ENCODE measurements around the gene AMY2B.
"Not testable (repeated sequence)": the region's sequence is repeated elsewhere in the genome, so short reads cannot be mapped to it uniquely, and the experiment has no call there.

AMY2B gene

DNA sequence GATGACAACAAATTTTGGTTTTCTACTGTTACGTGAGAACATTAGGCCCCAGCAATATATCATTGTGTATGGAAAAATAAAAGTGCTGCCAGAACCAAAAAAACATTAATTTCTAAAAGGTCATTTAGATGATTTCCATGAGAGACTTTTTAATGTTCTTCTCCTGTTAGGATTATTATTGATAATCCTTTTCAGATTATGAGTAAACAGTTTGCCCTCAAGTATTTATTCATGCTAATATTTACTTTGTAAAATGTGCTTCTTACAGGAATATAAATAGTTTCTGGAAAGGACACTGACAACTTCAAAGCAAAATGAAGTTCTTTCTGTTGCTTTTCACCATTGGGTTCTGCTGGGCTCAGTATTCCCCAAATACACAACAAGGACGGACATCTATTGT, at the start of gene AMY2B:
TSS of gene AMY2B (plus strand) at position 301 of the 400 bp plus-strand sequence. CDS start at position 315, 14 bp downstream.
- DNase-seq (ENCODE audit: low read depth): not testable (repeated sequence)

- no peak for DNase-seq (ENCODE audit: low read depth)
Observed at GRCh38 chr1:103523346-103523745, 48.0 kb upstream of the AMY2B start.

DNA sequence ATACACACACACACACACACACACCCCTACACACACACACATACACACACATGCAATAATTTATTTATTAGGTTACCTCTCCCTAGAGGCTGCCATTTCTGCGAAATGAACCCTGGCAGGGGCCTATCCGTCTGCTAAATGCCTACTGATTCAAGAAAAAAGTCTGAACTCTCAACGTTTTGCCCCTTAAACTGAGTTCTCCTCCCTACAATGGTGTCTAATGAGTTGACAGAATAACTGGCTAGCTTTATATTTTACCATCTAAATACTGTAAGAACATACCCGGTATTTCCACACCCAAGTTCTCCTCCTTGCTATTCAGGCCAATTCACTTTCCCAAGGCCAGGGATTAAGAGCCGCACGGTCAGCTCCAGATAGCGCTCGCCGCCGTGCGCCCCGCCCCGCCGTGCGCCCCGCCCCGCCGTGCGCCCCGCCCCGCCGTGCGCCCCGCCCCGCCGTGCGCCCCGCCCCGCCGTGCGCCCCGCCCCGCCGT, 46.2 kb upstream of the AMY2B start:
- peak; percentile 11 for DNase-seq (ENCODE audit: low read depth)

GRCh38 chr1:103525607-103526507, 45.5 kb upstream of the AMY2B start, which contains the start of gene RNPC3:
RNPC3 (plus strand) TSS chr1:103525699; CDS start chr1:103526071, 372 bp downstream.
- DNase-seq (ENCODE audit: low read depth): peak; percentile 60

DNA sequence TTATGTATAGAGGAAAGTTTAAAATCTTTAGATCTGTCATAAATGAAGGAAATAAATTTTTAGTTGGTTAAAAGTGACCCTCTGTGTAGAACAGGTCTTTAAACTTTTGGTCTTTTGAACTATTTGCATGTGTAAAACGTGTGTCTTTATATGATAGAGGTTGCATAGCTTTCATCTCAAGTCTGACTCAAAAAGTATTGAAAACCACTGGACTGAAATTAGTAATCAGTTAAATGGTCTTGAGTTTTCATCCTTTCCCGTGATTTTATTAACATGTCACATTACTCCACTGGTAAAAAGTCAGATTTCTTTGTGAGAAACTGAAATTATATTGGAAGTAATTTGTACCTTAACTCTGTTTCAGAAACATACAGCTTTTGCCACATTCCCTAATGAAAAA, 44.1 kb upstream of the AMY2B start:
- no peak for DNase-seq (ENCODE audit: low read depth)

DNA sequence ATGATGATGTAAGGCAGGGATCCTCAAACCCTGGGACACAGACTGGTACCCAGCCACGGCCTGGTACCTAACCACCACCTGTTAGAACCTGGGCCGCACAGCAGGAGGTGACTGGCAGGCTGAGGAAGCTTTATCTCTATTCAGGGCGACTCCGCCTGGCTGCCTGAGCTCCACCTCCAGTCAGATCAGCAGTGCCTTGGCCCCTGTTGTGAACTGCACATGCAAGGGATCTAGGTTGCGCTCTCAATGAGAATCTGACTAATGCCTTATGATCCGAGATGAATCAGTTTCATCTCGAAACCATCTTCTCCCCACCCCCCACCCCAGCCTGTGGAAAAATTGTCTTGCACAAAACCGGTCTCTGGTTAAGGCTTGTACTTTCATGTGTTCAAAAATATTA, 41.6 kb upstream of the AMY2B start:
- no peak for DNase-seq (ENCODE audit: low read depth)

DNA sequence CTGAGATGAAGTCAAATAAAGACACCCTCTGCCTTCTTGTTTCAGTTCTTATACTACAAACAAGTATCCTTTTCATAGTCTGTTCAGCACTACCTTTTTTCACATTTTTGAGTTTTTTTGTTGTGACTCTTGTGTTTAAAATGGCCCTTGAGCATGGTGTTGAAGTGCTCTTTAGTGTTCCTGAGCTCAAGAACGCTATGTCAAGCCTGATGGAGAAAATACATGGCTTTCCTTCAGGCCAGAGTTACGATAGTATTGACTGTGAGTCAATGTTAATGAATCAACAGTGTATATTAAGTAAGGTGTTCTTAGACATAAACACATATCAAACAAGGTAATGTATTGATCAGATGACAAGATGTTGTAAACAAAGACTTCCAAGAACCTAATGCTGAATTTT, 33.2 kb upstream of the AMY2B start:
- DNase-seq (ENCODE audit: low read depth): no peak

DNA sequence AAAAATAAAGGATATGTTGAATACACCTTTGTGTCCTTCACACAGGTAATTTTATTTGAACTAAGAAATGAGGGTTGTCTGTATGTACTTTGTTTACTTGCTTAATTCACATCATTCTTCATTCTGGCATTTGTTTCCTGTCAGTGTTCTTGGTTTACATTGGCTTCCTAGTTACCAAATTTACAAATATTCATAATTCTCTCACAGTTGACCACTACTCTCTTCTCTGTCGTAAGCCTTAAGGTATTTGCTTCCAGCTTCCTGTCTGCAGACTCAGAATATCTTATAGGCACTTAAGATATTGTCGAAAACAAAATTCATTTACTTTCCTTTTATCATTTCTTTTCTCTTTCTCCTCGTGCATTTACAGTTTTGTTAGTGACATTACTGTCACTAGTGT, 30.0 kb upstream of the AMY2B start:
- no peak for DNase-seq (ENCODE audit: low read depth)

DNA sequence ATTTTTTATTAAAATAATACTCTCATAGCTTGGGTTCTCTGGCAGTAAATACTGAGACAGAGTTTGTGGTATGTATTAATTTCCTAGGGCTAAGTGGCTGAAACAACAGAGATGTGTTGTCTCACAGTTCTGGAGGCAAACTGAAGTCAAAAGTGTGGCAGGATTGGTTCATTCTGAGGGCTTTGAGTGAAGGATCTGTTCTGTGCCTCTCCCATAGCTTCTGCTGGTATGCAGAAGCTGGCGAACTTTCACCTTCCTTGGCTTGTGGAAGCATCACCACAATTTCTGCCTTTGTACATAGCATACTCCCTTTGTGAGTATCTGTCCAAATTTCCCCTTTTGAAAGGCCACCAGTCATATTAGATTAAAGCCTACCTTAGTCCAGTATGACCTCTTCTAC, 24.9 kb upstream of the AMY2B start:
- no peak for DNase-seq (ENCODE audit: low read depth)

DNA sequence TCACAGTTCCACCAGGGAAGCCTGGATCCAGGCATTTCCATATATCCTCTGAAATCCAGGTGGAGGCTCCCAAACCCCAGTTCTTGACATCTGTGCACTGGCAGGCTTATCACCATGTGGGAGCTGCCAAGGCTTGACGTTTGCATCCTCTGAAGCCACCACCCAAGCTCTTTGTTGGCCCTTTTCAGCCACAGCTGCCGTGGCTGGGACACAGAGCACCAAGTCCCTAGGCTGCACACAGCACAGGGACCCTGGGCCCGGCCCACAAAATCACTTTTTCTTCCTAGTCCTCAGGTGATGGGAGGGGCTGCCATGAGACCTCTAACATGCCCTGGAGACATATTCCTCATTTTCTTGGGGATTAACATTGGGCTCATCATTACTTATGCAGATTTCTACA, 23.5 kb upstream of the AMY2B start:
- no peak for DNase-seq (ENCODE audit: low read depth)

DNA sequence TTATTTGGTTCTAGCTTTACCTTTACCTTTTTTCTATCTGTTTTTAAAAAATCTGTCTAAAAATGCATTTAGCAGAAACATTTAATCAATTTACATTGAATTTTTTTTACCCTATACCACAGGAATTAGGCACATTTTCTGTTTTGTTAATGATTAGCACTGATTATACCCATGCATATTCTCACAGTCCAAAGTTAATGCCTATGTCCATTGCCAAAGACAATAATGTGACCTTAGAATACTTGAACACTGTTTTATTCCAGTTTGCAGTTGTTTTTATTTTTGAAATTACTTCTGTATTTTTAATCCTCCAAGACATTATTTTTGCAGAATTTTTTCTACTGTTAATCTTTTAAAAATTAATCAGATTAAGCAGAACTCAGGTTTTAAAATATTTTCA, 11.0 kb upstream of the AMY2B start:
- no peak for DNase-seq (ENCODE audit: low read depth)

- DNase-seq (ENCODE audit: low read depth): not testable (repeated sequence)
Observed at GRCh38 chr1:103561124-103561523, 10.3 kb upstream of the AMY2B start.

DNA sequence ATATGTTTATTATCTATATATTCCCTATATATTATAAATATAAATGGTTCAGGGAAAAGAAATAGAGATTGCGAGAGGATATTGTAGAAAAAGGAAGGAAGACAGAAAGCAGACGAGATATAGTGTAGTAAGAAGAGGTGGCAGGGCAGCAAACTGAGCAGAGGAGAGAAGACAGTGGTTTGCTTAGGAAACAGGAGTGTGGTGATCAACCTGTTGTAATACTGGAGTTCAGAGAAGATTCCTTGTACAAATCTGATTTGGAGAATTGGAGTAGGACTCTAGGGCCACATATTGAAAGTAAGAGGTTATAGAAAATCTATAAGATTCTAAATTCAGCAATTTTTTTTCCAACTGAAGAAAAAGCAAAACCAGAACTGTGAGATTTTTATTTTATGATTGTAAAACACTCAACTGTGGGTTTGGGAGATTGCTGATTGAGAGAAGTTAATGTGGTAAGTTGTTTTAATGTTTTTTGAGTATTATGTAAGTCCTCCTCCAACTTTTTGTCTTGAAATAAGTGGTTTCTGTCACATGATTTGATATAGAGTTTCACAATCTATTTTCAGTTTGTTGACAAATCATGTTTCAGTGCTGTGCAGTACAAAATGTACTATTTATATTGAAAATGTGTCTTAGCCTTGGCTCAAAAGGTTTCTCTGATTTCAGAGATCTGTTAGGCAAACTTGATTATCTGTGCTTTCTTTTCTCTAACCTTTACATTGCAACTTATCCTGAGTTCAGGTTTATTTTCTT, 9.6 kb upstream of the AMY2B start:
- DNase-seq (ENCODE audit: low read depth): no peak

DNA sequence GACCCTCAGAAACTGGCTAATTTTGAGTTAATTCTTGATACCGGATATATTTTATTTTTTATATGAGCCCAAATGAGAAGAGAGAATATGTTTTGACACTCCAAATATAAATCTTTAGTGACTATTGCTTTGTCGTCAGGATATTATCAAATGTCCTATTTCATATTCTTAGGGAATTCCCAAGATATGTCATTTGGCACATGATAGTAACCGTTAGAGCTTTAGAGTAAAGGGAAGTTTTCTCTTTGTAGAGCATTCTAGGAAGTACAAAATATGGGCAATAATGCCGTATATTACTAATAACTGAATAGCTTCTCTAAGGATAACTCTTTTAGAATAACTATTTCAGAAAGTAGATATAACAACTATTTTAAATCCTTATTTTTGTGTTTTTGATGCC, 8.3 kb upstream of the AMY2B start:
- no peak for DNase-seq (ENCODE audit: low read depth)

DNA sequence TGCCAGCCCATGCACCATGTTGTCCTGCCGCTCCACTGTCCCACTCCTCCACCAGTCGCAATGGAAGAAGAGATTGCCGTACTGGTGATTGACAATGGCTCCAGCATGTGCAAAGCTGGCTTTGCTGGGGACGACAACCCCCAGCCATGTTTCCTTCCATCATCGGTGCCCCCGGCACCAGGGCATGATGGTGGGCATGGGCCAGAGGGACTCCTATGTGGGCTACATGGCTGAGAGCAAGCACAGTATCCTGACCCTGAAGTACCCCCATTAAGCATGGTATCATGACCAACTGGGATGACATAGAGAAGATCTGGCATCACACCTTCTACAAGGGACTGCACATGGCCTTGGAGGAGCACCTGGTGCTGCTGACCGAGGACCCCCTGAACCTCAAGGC, 1.9 kb upstream of the AMY2B start:
- no peak for DNase-seq (ENCODE audit: low read depth)

DNA sequence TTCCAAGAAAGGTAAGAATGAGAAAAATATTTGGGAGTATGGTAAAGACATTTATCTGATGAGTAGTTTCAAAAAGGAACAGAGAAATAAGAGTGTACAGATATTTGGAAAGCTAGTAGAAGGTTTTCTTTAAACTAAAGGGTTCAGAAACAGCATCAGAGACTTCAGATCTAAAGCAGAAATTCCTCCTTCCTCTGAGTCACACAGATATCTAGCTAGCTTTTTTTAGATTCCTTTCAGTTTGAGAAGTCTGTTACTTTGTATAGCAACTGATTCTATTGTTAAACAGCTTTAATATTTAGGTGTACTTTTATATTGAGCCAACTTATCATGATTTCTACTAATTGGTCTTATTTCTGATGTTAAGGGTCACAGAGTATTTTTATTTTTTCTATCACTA, 4.7 kb downstream of the AMY2B start:
- DNase-seq (ENCODE audit: low read depth): no peak

- DNase-seq (ENCODE audit: low read depth): not testable (repeated sequence)
Observed at GRCh38 chr1:103576784-103577183, 5.4 kb downstream of the AMY2B start.

DNA sequence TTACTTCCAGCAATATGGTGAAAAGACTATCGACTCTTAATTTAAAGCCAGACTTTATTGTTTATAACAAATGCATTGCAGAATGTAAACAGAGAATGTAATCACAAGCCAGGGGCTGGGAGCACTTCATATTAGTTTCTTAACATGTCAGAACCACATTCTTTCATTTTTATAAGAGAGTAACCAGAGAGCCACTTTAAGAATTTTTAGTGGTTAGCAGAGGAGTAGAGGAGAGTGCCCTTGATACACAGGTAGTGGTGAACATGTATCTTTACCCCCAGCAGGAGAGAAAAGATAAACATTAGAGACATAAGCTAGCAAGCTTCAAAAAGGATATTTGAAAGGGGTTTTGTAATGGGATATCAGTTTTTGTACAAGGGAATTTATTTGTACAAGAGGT, 11.1 kb downstream of the AMY2B start:
- DNase-seq (ENCODE audit: low read depth): no peak

DNA sequence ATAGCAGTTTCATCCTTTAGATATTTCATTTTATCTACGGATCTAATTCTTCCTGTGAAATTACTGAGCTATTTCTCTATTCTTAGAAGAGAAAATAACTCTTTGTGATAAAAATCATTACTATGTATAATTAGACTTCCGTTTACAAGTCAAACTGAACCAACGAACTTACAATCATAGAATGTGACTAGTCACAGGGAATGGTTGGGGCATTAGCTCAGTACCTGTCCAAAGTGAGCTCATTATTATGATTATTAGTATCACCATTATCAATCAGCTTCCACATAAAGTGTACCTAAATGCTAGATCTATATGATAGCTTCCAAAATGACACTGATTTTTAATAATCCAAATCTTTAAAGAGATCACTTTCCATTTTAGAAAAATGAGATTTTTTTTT, 12.5 kb downstream of the AMY2B start:
- DNase-seq (ENCODE audit: low read depth): no peak

- no peak for DNase-seq (ENCODE audit: low read depth)
Observed at GRCh38 chr1:103584537-103584936, 13.1 kb downstream of the AMY2B start.

DNA sequence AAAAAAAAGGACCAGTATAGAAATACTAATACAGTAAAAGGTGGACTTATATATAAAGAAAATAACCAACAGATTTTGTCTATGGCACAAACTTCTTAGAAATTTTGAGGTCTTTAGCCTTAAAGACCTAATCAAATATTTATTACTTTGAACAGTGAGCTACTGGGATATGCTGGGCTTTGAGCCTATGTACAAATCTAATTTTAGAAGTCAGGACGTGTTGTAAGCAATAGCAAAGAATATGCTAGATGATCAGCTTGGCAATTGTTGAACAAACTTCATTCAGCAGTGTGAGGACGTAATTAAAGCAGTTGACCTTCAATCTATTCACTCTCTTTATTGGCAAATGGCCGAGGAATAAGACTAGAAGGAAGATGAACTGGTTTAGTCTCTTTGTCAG, 31.4 kb downstream of the AMY2B start:
- not testable (repeated sequence) for DNase-seq (ENCODE audit: low read depth)

GRCh38 chr1:103616362-103616761, 45.0 kb downstream of the AMY2B start:
- no peak for DNase-seq (ENCODE audit: low read depth)

DNA sequence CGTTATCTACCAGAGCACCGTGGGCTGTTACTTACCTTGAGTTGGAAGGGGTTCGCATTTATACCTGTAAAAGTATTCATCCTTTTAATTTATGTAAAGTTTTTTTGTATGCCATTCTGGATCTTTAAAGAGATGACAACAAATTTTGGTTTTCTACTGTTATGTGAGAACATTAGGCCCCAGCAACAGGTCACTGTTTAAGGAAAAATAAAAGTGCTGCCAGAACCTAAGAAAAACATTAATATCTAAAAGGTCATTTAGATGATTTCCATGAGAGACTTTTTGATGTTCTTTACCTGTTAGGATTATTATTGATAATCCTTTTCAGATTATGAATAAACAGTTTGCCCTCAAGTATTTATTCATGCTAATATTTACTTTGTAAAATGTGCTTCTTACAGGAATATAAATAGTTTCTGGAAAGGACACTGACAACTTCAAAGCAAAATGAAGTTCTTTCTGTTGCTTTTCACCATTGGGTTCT, 45.6 kb downstream of the AMY2B start, which contains the start of gene AMY2A:
TSS of gene AMY2A (plus strand) at position 434 of the 484 bp plus-strand sequence. CDS start at position 448, 14 bp downstream.
- DNase-seq (ENCODE audit: low read depth): not testable (repeated sequence)
